ENCODE data around the gene TMBIM4.
"Not testable (repeated sequence)": the region's sequence is repeated elsewhere in the genome, so short reads cannot be mapped to it uniquely, and the experiment has no call there.

The TMBIM4 gene

GRCh38 chr12:66169221-66170170 is at the start of gene TMBIM4:
Gene TMBIM4, minus strand, starts transcription at chr12:66169996. Its CDS starts 45 bp downstream, at chr12:66169951.
- DNase-seq, result peak; percentile 91

- no peak for DNase-seq
Measured at GRCh38 chr12:66217342-66217917, 47.6 kb upstream of the TMBIM4 start.

- not testable (repeated sequence) for DNase-seq
Measured at GRCh38 chr12:66213011-66213410, 43.2 kb upstream of the TMBIM4 start.

- not testable (repeated sequence) for DNase-seq
Measured at GRCh38 chr12:66211573-66211972, 41.8 kb upstream of the TMBIM4 start.

- no peak for DNase-seq
Measured at GRCh38 chr12:66210840-66211239, 41.0 kb upstream of the TMBIM4 start.

GRCh38 chr12:66206141-66206540 is 36.3 kb upstream of the TMBIM4 start:
- DNase-seq, result no peak

- DNase-seq, result no peak
Measured at GRCh38 chr12:66203820-66204219, 34.0 kb upstream of the TMBIM4 start.

GRCh38 chr12:66199831-66200509 is 30.2 kb upstream of the TMBIM4 start:
- no peak for DNase-seq

GRCh38 chr12:66199141-66199540 is 29.3 kb upstream of the TMBIM4 start:
- no peak for DNase-seq

- no peak for DNase-seq
Measured at GRCh38 chr12:66197495-66197921, 27.7 kb upstream of the TMBIM4 start.

GRCh38 chr12:66196806-66197205 is 27.0 kb upstream of the TMBIM4 start:
- DNase-seq, result no peak

- no peak for DNase-seq
Measured at GRCh38 chr12:66195242-66195641, 25.4 kb upstream of the TMBIM4 start.

GRCh38 chr12:66194122-66194521 is 24.3 kb upstream of the TMBIM4 start:
- no peak for DNase-seq

- no peak for DNase-seq
Measured at GRCh38 chr12:66191547-66192126, 21.8 kb upstream of the TMBIM4 start.

- no peak for DNase-seq
Measured at GRCh38 chr12:66190519-66191370, 20.9 kb upstream of the TMBIM4 start.

- DNase-seq, result no peak
Measured at GRCh38 chr12:66189889-66190288, 20.1 kb upstream of the TMBIM4 start.

- no peak for DNase-seq
Measured at GRCh38 chr12:66189486-66189843, 19.7 kb upstream of the TMBIM4 start.

GRCh38 chr12:66188584-66189485 is 19.0 kb upstream of the TMBIM4 start, which contains the start of gene IRAK3:
Gene IRAK3, plus strand, starts transcription at chr12:66189214. Its CDS starts 86 bp downstream, at chr12:66189300.
- no peak for DNase-seq

GRCh38 chr12:66187821-66188220 is 18.0 kb upstream of the TMBIM4 start:
- DNase-seq, result no peak

GRCh38 chr12:66187036-66187435 is 17.2 kb upstream of the TMBIM4 start:
- no peak for DNase-seq

- not testable (repeated sequence) for DNase-seq
Measured at GRCh38 chr12:66184822-66185221, 15.0 kb upstream of the TMBIM4 start.

Data from NCI-H1105 (cell line).